H1 (cell line): Measurements from ENCODE around the gene SEMA5B. TPM values are rescaled to one million over a fixed set of nuclear protein-coding genes. Genes with fewer than 3 reads are reported as not detected.

ENCODE experiments used
- CTCF ChIA-PET: fragments of 300-600 bp; sonication (Branson Sonifier 250); formaldehyde crosslinking; loops from one replicate; lab custom pipeline; 2021; ENCODE audit not compliant: partially characterized antibody; lab: Charles Lee
- POLR2A ChIA-PET: fragments of 300-600 bp; sonication (Branson Sonifier 250); formaldehyde crosslinking; loops from one replicate; lab custom pipeline; 2021; ENCODE audit warnings: inconsistent platforms; ENCODE audit not compliant: partially characterized antibody; lab: Charles Lee
- DNase-seq, 2 experiments: peaks; one replicate each; pipeline versions ENCODE4 v3.0.0 to v3.0.0-alpha.2; 2010 to 2022; ENCODE audit warnings: low spot score in 2 of 2, low read depth in 1 of 2, mixed read lengths in 1 of 2
- FAIRE-seq: peaks from 2 replicates; lab custom pipeline; 2011; peaks lifted over from hg19 to GRCh38; lab: Jason Lieb, UNC
- H2AFZ ChIP-seq: 2 replicates; pipeline ENCODE4 v1.8.1; 2012; ENCODE audit warnings: low read length, inconsistent platforms
- H2AK5ac ChIP-seq: 2 replicates; pipeline ENCODE4 v1.6.1; 2013; ENCODE audit warnings: low read depth, low read length
- H2BK120ac ChIP-seq: replicated peaks from 2 replicates; pipeline ENCODE3; 2013; ENCODE audit warnings: low read depth, low read length, inconsistent platforms
- H2BK12ac ChIP-seq: 2 replicates; pipeline ENCODE4 v1.6.1; 2013; ENCODE audit warnings: low read depth, low read length
- H2BK15ac ChIP-seq: 2 replicates; pipeline ENCODE4 v1.6.1; 2013; ENCODE audit warnings: low read length
- H2BK20ac ChIP-seq: 2 replicates; pipeline ENCODE4 v1.6.1; 2013; ENCODE audit warnings: low read length
- H2BK5ac ChIP-seq: 2 replicates; pipeline ENCODE4 v1.6.1; 2013; ENCODE audit warnings: low read depth, low read length
- H3K14ac ChIP-seq: 2 replicates; pipeline ENCODE4 v1.6.1; 2013; ENCODE audit warnings: inconsistent platforms; ENCODE audit not compliant: insufficient read length
- H3K18ac ChIP-seq: 2 replicates; pipeline ENCODE4 v1.6.1; 2013; ENCODE audit warnings: low read length; ENCODE audit errors: extremely low read depth
- H3K23ac ChIP-seq: 2 replicates; pipeline ENCODE4 v1.6.1; 2013; ENCODE audit warnings: inconsistent platforms; ENCODE audit not compliant: insufficient read length
- H3K23me2 ChIP-seq: 2 replicates; pipeline ENCODE4 v1.6.1; 2013; ENCODE audit warnings: low read depth, low read length
- H3K27ac ChIP-seq: 2 replicates; pipeline ENCODE4 v1.6.1; 2011; ENCODE audit warnings: low read depth, low read length, inconsistent platforms
- H3K27me3 ChIP-seq, 4 experiments: replicated peaks in 1 of 4; 1 replicate in 1 of 4; 2 replicates in 3 of 4; pipeline versions ENCODE4 v1.6.1 to v1.8.1; 2011 to 2013; ENCODE audit warnings: low read length in 3 of 4, mild to moderate bottlenecking in 3 of 4, inconsistent platforms in 2 of 4, mixed read lengths in 2 of 4, moderate library complexity in 1 of 4; ENCODE audit not compliant: control insufficient read depth in 3 of 4, insufficient read depth in 3 of 4; ENCODE audit errors: extremely low read depth in 1 of 4
- H3K36me3 ChIP-seq, 4 experiments: 2 replicates each; pipeline versions ENCODE4 v1.6.1 to v1.8.1; 2011 to 2013; ENCODE audit warnings: mild to moderate bottlenecking in 4 of 4, low read length in 3 of 4, moderate library complexity in 2 of 4, control low read depth in 1 of 4, inconsistent platforms in 1 of 4; ENCODE audit not compliant: insufficient read depth in 4 of 4, control insufficient read depth in 2 of 4
- H3K4ac ChIP-seq: replicated peaks from 2 replicates; pipeline ENCODE3; 2013; ENCODE audit warnings: low read length, low read depth, mixed read lengths, inconsistent platforms; ENCODE audit not compliant: insufficient read length
- H3K4me1 ChIP-seq, 4 experiments: replicated peaks in 1 of 4; 1 replicate in 1 of 4; 2 replicates in 3 of 4; pipeline versions ENCODE4 v1.6.1 to v1.8.1; 2011 to 2013; ENCODE audit warnings: low read length in 3 of 4, inconsistent platforms in 2 of 4, mixed read lengths in 1 of 4; ENCODE audit not compliant: insufficient read depth in 4 of 4, control insufficient read depth in 3 of 4
- H3K4me2 ChIP-seq, 2 experiments: 2 replicates each; pipeline versions ENCODE4 v1.6.1 to v1.8.1; 2011 to 2013; ENCODE audit warnings: low read depth in 2 of 2, low read length in 2 of 2, control low read depth in 1 of 2, inconsistent platforms in 1 of 2, mild to moderate bottlenecking in 1 of 2; ENCODE audit not compliant: insufficient read depth in 1 of 2
- H3K4me3 ChIP-seq, 4 experiments: fragments of 200-600, 300-600 bp in 1 of 4; sonication (generic), shearing (Covaris generic), sonication (Bioruptor Twin) in 1 of 4; 2 replicates each; pipeline versions ENCODE4 v1.5.1 to v1.8.1; 2011 to 2016; ENCODE audit warnings: low read length in 4 of 4, low read depth in 3 of 4, control low read depth in 2 of 4, inconsistent platforms in 2 of 4, mild to moderate bottlenecking in 2 of 4, mixed read lengths in 1 of 4, moderate library complexity in 1 of 4; ENCODE audit not compliant: insufficient read depth in 2 of 4; ENCODE audit errors: extremely low read depth in 1 of 4
- H3K56ac ChIP-seq: replicated peaks from 2 replicates; pipeline ENCODE3; 2013; ENCODE audit warnings: low read depth, mild to moderate bottlenecking, mixed read lengths, low read length, inconsistent platforms; ENCODE audit not compliant: insufficient read length
- H3K79me1 ChIP-seq: 2 replicates; pipeline ENCODE4 v1.6.1; 2013; ENCODE audit warnings: low read depth, low read length, control low read depth
- H3K79me2 ChIP-seq, 2 experiments: 2 replicates each; pipeline versions ENCODE4 v1.6.1 to v1.8.1; 2012 to 2013; ENCODE audit warnings: low read length in 2 of 2, mild to moderate bottlenecking in 2 of 2, inconsistent platforms in 1 of 2; ENCODE audit not compliant: insufficient read depth in 2 of 2, control insufficient read depth in 1 of 2
- H3K9ac ChIP-seq, 4 experiments: replicated peaks in 1 of 4; 1 replicate in 1 of 4; 2 replicates in 3 of 4; pipeline versions ENCODE4 v1.6.1 to v1.8.1; 2011 to 2013; ENCODE audit warnings: low read depth in 3 of 4, low read length in 3 of 4, control low read depth in 2 of 4, mild to moderate bottlenecking in 2 of 4, moderate library complexity in 2 of 4, inconsistent platforms in 1 of 4; ENCODE audit errors: extremely low read depth in 1 of 4
- H3K9me3 ChIP-seq, 2 experiments: 2 replicates each; pipeline versions ENCODE4 v1.6.1 to v1.8.1; 2012 to 2013; ENCODE audit warnings: mild to moderate bottlenecking in 2 of 2, moderate library complexity in 2 of 2, control low read depth in 1 of 2, inconsistent platforms in 1 of 2, low read depth in 1 of 2, low read length in 1 of 2, mixed read lengths in 1 of 2; ENCODE audit not compliant: insufficient read depth in 2 of 2
- H4K20me1 ChIP-seq, 2 experiments: replicated peaks in 1 of 2; 2 replicates each; pipeline versions ENCODE3 to v1.8.1; 2011 to 2013; ENCODE audit warnings: inconsistent platforms in 2 of 2, low read length in 2 of 2, mild to moderate bottlenecking in 1 of 2; ENCODE audit not compliant: insufficient read depth in 2 of 2, control insufficient read depth in 1 of 2
- H4K5ac ChIP-seq: 2 replicates; pipeline ENCODE4 v1.6.1; 2013; ENCODE audit warnings: low read length, low read depth, mixed read lengths, inconsistent platforms; ENCODE audit not compliant: insufficient read length
- H4K8ac ChIP-seq: 2 replicates; pipeline ENCODE4 v1.8.0; 2013; ENCODE audit warnings: mild to moderate bottlenecking, moderate library complexity, low read length, inconsistent platforms; ENCODE audit not compliant: insufficient read depth; ENCODE audit errors: extremely low read depth
- H4K91ac ChIP-seq: replicated peaks from 2 replicates; pipeline ENCODE3; 2013; ENCODE audit warnings: low read length, mixed read lengths, inconsistent platforms; ENCODE audit not compliant: insufficient read length
- ATF3 ChIP-seq: IDR thresholded peaks from 2 replicates; pipeline ENCODE4 v1.6.1; 2011; ENCODE audit warnings: low read depth, mild to moderate bottlenecking, low read length; ENCODE audit not compliant: insufficient read depth
- SAP30 ChIP-seq: fragments of 300-600 bp; sonication (generic); IDR thresholded peaks from 2 replicates; pipeline ENCODE4 v1.7.1; 2012; ENCODE audit warnings: low read length, moderate library complexity, mild to moderate bottlenecking, inconsistent platforms; ENCODE audit not compliant: insufficient read depth, insufficient replicate concordance
- TEAD4 ChIP-seq: IDR thresholded peaks from 2 replicates; pipeline ENCODE4 v1.6.1; 2012; ENCODE audit warnings: low read depth, low read length, inconsistent platforms, mixed read lengths
- WGBS, 2 experiments: shearing (Covaris generic) in 1 of 2; methylation state at CpG; one replicate each; pipeline versions ENCODE4 v1.1.6 to v1.1.7; 2013 to 2015; ENCODE audit warnings: low lambda C conversion rate in 2 of 2, mixed read lengths in 2 of 2, inconsistent platforms in 1 of 2, low coverage in 1 of 2, missing lambda C conversion rate in 1 of 2; ENCODE audit not compliant: insufficient replicate concordance in 2 of 2, insufficient coverage in 1 of 2, insufficient read length in 1 of 2; ENCODE audit errors: extremely low coverage in 1 of 2, missing lambda C conversion rate in 1 of 2; 5-methylcytosine and 5-hydroxymethylcytosine counted together
- polyA plus RNA-seq, 7 experiments: library from polyadenylated mRNA; depleted of rRNA in 3 of 7; stranded (reverse) in 5 of 7; unstranded in 2 of 7; fragments of >200 nt in 5 of 7; fragments of 200-250 nt in 2 of 7; gene quantifications; 1 replicate in 5 of 7; 2 replicates in 1 of 7; 4 replicates in 1 of 7; pipeline versions ENCODE4 v1.2.1 to v1.2.3, GENCODE V29; 2011 to 2013; ENCODE audit warnings: missing spikeins in 2 of 7, mixed read lengths in 2 of 7
- total RNA-seq: library from RNA; stranded (reverse); fragmentation: NEBNext Ultra II Directional; extraction: Animal tissue kit (Norgen Biotek cat#: 25700); gene quantifications from 2 replicates; pipeline ENCODE4 v1.2.1, GENCODE V29; 2021

Gene SEMA5B
- total and polyA plus RNA-seq, 2 of the 8 experiments (the other 6 are each of a cell fraction or from before 2014, with no cell fraction given), result 13.1 to 22.4 TPM

- Histone ChIP-seq H2BK20ac (no peak overlapping the region), H4K8ac (no peak overlapping the region), H3K56ac (no peak overlapping the region), H4K5ac (no peak overlapping the region), H2BK15ac (no peak overlapping the region), H3K23ac (no peak overlapping the region), H3K4me2 (no peak overlapping the region), H2AK5ac (no peak overlapping the region), H4K20me1 (no peaks in the 10 kb centered on the region), H2BK12ac (no peak overlapping the region), H3K79me1 (no peaks in the 10 kb centered on the region), H3K23me2 (no peaks in the 10 kb centered on the region), H3K4ac (no peak overlapping the region), H4K91ac (no peak overlapping the region), H3K18ac (no peak overlapping the region), H3K79me2 (no peaks in the 10 kb centered on the region), H3K9me3 (no peaks in the 10 kb centered on the region), H2BK5ac (no peak overlapping the region), H2AFZ (no peak overlapping the region), H3K36me3 (no peaks in the 10 kb centered on the region), H3K4me1 (no peaks in the 10 kb centered on the region; a peak in 3 of 7 replicates), H3K27me3 (peaks cover 0 to 11% (median 1%) of the 10 kb centered on the region in 4 experiments; a peak in 4 of 7 replicates), H3K27ac (no peak overlapping the region), H3K14ac (no peak overlapping the region), H3K4me3 (no peak overlapping the region), H2BK120ac (no peak overlapping the region), H3K9ac (no peak overlapping the region)
- ChIA-PET CTCF (no interaction called here), POLR2A (no interaction called here)
- DNase-seq (no peak), FAIRE-seq (no peak)
- TF ChIP-seq SAP30, result no peak
- TF ChIP-seq ATF3, result no peak
- peak; percentile 36; the same call in 1 of the 2 replicates for TF ChIP-seq TEAD4
- 78% methylated on average over 5 of the region's 5 CpGs; no CpG with 5 or more reads in 1 of the 2 experiments for WGBS, 2 experiments
Observed at GRCh38 chr3:123034120-123034519, 6.6 kb upstream of the SEMA5B start.
